Measurements from ENCODE around the gene SCARB1. TPM values are rescaled to one million over a fixed set of nuclear protein-coding genes. Genes with fewer than 3 reads are reported as not detected.

SCARB1 gene
- total and polyA plus RNA-seq, 2 of the 13 experiments (the other 11 are each of a cell fraction or from before 2014, with no cell fraction given): 63.4 to 160 TPM

DNA sequence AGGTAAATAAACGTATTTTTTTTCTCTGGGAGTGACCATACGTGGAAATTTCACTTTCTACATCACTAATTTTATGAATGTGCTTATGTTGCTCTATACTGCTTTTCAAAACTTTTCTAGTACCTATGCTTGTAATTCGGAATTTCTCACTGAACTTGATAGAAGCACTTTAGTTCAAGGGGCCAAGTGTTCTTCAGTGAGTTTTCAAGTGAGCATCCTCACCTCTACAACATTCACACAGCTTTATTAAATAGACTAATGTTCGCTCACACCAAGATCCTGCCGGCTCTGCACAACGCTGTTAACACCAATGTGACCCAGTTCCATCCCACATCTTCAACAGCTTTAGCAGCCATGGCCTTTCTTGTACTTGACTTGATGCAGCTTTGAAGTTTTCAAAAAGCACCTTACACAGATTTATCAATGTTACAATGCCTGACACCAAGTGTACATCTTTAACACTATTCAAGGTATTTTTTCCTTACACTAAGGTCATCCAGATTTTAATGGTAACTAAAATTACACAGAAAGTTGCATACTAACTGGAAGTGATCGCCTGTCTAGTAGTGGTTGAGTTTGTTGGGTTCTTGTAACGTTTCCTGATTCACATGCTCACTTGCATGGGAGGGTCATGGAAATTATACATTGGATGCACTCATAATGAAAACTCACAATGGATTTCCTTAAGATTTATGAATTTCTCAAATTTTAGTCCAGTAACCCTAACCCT is 46.3 kb upstream of the SCARB1 start:
- peak overlapping the region; percentile 81 for H3K4me2 ChIP-seq (ENCODE audit: low read depth, low read length)
- no peak overlapping the region for H2AFZ ChIP-seq (ENCODE audit: low read length)
- BruUV-seq (replicated peaks): no TSS peak
- peak overlapping the region; percentile 14 for H3K27ac ChIP-seq (ENCODE audit: extremely low read length, insufficient read depth, low read length)
- H3K9me3 ChIP-seq (ENCODE audit: low read length): no peaks in the 10 kb centered on the region
- DNase-seq (ENCODE audit: low spot score): no peak
- peaks cover 48% of the 10 kb centered on the region for H3K79me2 ChIP-seq (ENCODE audit: insufficient read depth, low read length)
- peak overlapping the region in 1 of 3 experiments; percentile 43; a peak in 3 of 6 replicates for H3K4me3 ChIP-seq (replicated peaks in 1 of 3; ENCODE audit: insufficient read depth in 1 of 3, low read depth in 2 of 3, low read length in 3 of 3)
- in situ Hi-C loops (cut with HindIII; ENCODE audit: extremely low pct_ligation_motif_present, low pct_unique_long_range_greater_than_20kb) (no loop called here), intact Hi-C loops (cut with micrococcal nuclease; ENCODE audit: unreplicated experiment) (loop anchor here (5.0 kb wide), 2 partner anchors 88 to 133 kb away; no protein-coding TSS in a partner anchor)
- FAIRE-seq: no peak
- CTCF ChIA-PET (ENCODE audit: low intra/inter-chr PET ratio, low total read pairs): no interaction called here
- WGBS (ENCODE audit: low lambda C conversion rate): 29% methylated on average over 8 of the region's 8 CpGs
- POLR2A ChIA-PET: interaction anchor here (0.8 to 6.8 kb wide), 11 partner anchors 8 to 81 kb away, joined by 3 to 64 read pairs (median 5); no protein-coding TSS in a partner anchor
- peak; percentile 26 for ATAC-seq
- H3K27me3 ChIP-seq (ENCODE audit: control insufficient read depth in 1 of 2, insufficient read depth in 2 of 2, low read length in 2 of 2): no peaks in the 10 kb centered on the region; a peak in 1 of 5 replicates
- H3K4me1 ChIP-seq (ENCODE audit: insufficient read depth, low read length): peaks cover 44% of the 10 kb centered on the region
- peaks cover 4 to 26% of the 10 kb centered on the region in 2 experiments for H3K36me3 ChIP-seq (replicated peaks in 1 of 2; ENCODE audit: control insufficient read depth in 1 of 2, insufficient read depth in 2 of 2, low read length in 2 of 2)
- peaks cover 42% of the 10 kb centered on the region for H4K20me1 ChIP-seq (ENCODE audit: insufficient read depth, low read length)
- H3K9ac ChIP-seq (ENCODE audit: insufficient read depth, low read depth, low read length): no peak overlapping the region
- TF ChIP-seq IRX3 (CRISPR knock-in tag; IDR thresholded peaks at IDR 0.05; ENCODE audit: borderline replicate concordance, low read depth) (no peak), ISL2 (CRISPR knock-in tag; IDR thresholded peaks at IDR 0.05) (0 out of 2 replicates have a peak, but pooled peaks have one; percentile 13), ZMYM4 (CRISPR knock-in tag; IDR thresholded peaks at IDR 0.05) (no peak), SMC3 (IDR thresholded peaks at IDR 0.05; ENCODE audit: low read length) (no peak), NR2F1 (CRISPR knock-in tag; IDR thresholded peaks at IDR 0.05) (0 out of 4 replicates have a peak, but pooled peaks of 1 of the 2 experiments have one; percentile 11), NR1H2 (CRISPR knock-in tag; IDR thresholded peaks at IDR 0.05; ENCODE audit: borderline replicate concordance, low read depth) (no peak), RBFOX2 (IDR thresholded peaks at IDR 0.05; ENCODE audit: low read depth, low read length) (peak; percentile 69), PAF1 (CRISPR knock-in tag; IDR thresholded peaks at IDR 0.05) (peak; percentile 98), BRCA1 (CRISPR knock-in tag; IDR thresholded peaks at IDR 0.05) (0 out of 2 replicates have a peak, but pooled peaks have one; percentile 36), ZC3H13 (CRISPR knock-in tag; IDR thresholded peaks at IDR 0.05) (peak; percentile 98; the same call in 1 of the 2 replicates), RAD21 (CRISPR knock-in tag; IDR thresholded peaks at IDR 0.05) (peak; percentile 4; the same call in 1 of the 2 replicates), ZNF558 (CRISPR knock-in tag; IDR thresholded peaks at IDR 0.05; ENCODE audit: borderline replicate concordance) (peak; percentile 47; the same call in 1 of the 2 replicates), TGIF2 (CRISPR knock-in tag; IDR thresholded peaks at IDR 0.05) (no peak), ZNF607 (CRISPR knock-in tag; IDR thresholded peaks at IDR 0.05; ENCODE audit: borderline replicate concordance) (peak; percentile 21; the same call in 1 of the 2 replicates)
- TF ChIP-seq, protein P1, sequence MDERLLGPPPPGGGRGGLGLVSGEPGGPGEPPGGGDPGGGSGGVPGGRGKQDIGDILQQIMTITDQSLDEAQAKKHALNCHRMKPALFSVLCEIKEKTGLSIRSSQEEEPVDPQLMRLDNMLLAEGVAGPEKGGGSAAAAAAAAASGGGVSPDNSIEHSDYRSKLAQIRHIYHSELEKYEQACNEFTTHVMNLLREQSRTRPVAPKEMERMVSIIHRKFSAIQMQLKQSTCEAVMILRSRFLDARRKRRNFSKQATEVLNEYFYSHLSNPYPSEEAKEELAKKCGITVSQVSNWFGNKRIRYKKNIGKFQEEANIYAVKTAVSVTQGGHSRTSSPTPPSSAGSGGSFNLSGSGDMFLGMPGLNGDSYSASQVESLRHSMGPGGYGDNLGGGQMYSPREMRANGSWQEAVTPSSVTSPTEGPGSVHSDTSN (CRISPR knock-in tag; IDR thresholded peaks at IDR 0.05): no peak
- TF ChIP-seq, protein P2, sequence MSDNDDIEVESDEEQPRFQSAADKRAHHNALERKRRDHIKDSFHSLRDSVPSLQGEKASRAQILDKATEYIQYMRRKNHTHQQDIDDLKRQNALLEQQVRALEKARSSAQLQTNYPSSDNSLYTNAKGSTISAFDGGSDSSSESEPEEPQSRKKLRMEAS (IDR thresholded peaks at IDR 0.05): no peak
- TF ChIP-seq, protein P3, sequence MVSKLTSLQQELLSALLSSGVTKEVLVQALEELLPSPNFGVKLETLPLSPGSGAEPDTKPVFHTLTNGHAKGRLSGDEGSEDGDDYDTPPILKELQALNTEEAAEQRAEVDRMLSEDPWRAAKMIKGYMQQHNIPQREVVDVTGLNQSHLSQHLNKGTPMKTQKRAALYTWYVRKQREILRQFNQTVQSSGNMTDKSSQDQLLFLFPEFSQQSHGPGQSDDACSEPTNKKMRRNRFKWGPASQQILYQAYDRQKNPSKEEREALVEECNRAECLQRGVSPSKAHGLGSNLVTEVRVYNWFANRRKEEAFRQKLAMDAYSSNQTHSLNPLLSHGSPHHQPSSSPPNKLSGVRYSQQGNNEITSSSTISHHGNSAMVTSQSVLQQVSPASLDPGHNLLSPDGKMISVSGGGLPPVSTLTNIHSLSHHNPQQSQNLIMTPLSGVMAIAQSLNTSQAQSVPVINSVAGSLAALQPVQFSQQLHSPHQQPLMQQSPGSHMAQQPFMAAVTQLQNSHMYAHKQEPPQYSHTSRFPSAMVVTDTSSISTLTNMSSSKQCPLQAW (CRISPR knock-in tag; IDR thresholded peaks at IDR 0.05): no peak
- TF ChIP-seq, protein P4, sequence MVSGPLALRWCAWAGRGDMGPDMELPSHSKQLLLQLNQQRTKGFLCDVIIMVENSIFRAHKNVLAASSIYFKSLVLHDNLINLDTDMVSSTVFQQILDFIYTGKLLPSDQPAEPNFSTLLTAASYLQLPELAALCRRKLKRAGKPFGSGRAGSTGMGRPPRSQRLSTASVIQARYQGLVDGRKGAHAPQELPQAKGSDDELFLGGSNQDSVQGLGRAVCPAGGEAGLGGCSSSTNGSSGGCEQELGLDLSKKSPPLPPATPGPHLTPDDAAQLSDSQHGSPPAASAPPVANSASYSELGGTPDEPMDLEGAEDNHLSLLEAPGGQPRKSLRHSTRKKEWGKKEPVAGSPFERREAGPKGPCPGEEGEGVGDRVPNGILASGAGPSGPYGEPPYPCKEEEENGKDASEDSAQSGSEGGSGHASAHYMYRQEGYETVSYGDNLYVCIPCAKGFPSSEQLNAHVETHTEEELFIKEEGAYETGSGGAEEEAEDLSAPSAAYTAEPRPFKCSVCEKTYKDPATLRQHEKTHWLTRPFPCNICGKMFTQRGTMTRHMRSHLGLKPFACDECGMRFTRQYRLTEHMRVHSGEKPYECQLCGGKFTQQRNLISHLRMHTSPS (CRISPR knock-in tag; IDR thresholded peaks at IDR 0.05; ENCODE audit: low read depth): no peak
- TF ChIP-seq, protein P5, sequence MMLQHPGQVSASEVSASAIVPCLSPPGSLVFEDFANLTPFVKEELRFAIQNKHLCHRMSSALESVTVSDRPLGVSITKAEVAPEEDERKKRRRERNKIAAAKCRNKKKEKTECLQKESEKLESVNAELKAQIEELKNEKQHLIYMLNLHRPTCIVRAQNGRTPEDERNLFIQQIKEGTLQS (CRISPR knock-in tag; IDR thresholded peaks at IDR 0.05): no peak
